Gastrocnemius medialis (tissue), 4 donors: ENCODE results near the gene LMO3.

Experiments used
- CTCF ChIP-seq, 5 experiments: fragments of 450-650 bp in 3 of 5; fragments of 200-600 bp in 2 of 5; sonication (generic) in 2 of 5; IDR thresholded peaks in 4 of 5; conservative IDR thresholded peaks in 1 of 5; 1 replicate in 4 of 5; 2 replicates in 1 of 5; pipeline ENCODE4 v1.5.1; 2016 to 2019; ENCODE audit warnings: antibody characterized with exemption in 5 of 5, mild to moderate bottlenecking in 3 of 5, moderate library complexity in 3 of 5
- POLR2A ChIP-seq, 2 donors: fragments of 450-650 bp; IDR thresholded peaks; one replicate each; pipeline ENCODE4 v1.6.1; 2017; ENCODE audit warnings: antibody characterized with exemption in 2 of 2, mild to moderate bottlenecking in 2 of 2, moderate library complexity in 2 of 2

GRCh38 chr12:16581416-16581815 is 24.5 kb downstream of the LMO3 start:
- TF ChIP-seq POLR2A (IDR thresholded peaks at IDR 0.05) (no peak), CTCF (IDR thresholded peaks at IDR 0.05 in 4 of 5, conservative IDR thresholded peaks at IDR 0.05 in 1 of 5) (no peak)
